Lung (tissue), 12 donors: ENCODE results near the gene LRRC8A. TPM values are rescaled to one million over a fixed set of nuclear protein-coding genes. Genes with fewer than 3 reads are reported as not detected.

Source experiments
- ATAC-seq: fragments of 200-7000 bp; cut with Tn5 transposase; one replicate; pipeline ENCODE4 v1.9.1; 2020; ENCODE audit warnings: moderate number of reproducible peaks; ENCODE audit not compliant: insufficient read depth, low FRiP score
- DNase-seq, 3 donors: peaks; one replicate each; pipeline ENCODE4 v3.0.0-alpha.2; 2013 to 2017
- H3K27ac ChIP-seq, 2 donors: one replicate each; pipeline ENCODE4 v1.5.1; 2013; ENCODE audit warnings: mild to moderate bottlenecking in 2 of 2, moderate library complexity in 2 of 2, control low read depth in 1 of 2, inconsistent platforms in 1 of 2, low read depth in 1 of 2, low read length in 1 of 2
- H3K27me3 ChIP-seq, 3 donors: one replicate each; pipeline ENCODE4 v1.5.1; 2013; ENCODE audit warnings: low read length in 2 of 3; ENCODE audit not compliant: control insufficient read depth in 3 of 3, insufficient read depth in 3 of 3
- H3K36me3 ChIP-seq, 4 donors: one replicate each; pipeline ENCODE4 v1.5.1; 2013; ENCODE audit warnings: low read length in 4 of 4, mild to moderate bottlenecking in 1 of 4, moderate library complexity in 1 of 4; ENCODE audit not compliant: control insufficient read depth in 4 of 4, insufficient read depth in 4 of 4
- H3K4me1 ChIP-seq, 5 donors: one replicate each; pipeline ENCODE4 v1.5.1; 2013; ENCODE audit warnings: low read length in 5 of 5, mild to moderate bottlenecking in 2 of 5, moderate library complexity in 1 of 5; ENCODE audit not compliant: control insufficient read depth in 5 of 5, insufficient read depth in 5 of 5
- H3K4me3 ChIP-seq: one replicate; pipeline ENCODE4 v1.5.1; 2013; ENCODE audit warnings: mild to moderate bottlenecking, control low read depth, moderate library complexity
- H3K9ac ChIP-seq, 2 donors: one replicate each; pipeline ENCODE4 v1.5.1; 2013; ENCODE audit warnings: low read length in 2 of 2, control low read depth in 1 of 2; ENCODE audit not compliant: insufficient read depth in 1 of 2
- H3K9me3 ChIP-seq, 4 donors: one replicate each; pipeline ENCODE4 v1.5.1; 2013; ENCODE audit warnings: low read length in 3 of 4, mild to moderate bottlenecking in 1 of 4, moderate library complexity in 1 of 4; ENCODE audit not compliant: control insufficient read depth in 4 of 4, insufficient read depth in 3 of 4
- WGBS, 2 donors: extraction: QIAGEN DNeasy Blood & Tissue Kit; methylation state at CpG; one replicate each; pipeline ENCODE4 v1.1.7; 2013; 5-methylcytosine and 5-hydroxymethylcytosine counted together
- polyA plus RNA-seq, 2 donors: library from polyadenylated mRNA; stranded (reverse); fragments of 200-250 nt; gene quantifications; one replicate each; pipeline ENCODE4 v1.2.1, GENCODE V29; 2013
- total RNA-seq, 2 donors: library from RNA; depleted of rRNA in 1 of 2; stranded (reverse); fragments of >200 nt in 1 of 2; gene quantifications; one replicate each; pipeline ENCODE4 v1.2.1, GENCODE V29; 2014 to 2021
- TF ChIP-seq, protein P1 (sequence below): IDR thresholded peaks from 2 replicates; pipeline ENCODE4 v1.5.1; 2012; ENCODE audit warnings: mild to moderate bottlenecking; ENCODE audit errors: control extremely low read depth, extremely low read depth
- donor health status: control.
- donor health status: control.
- donor health status: Bipolar disorder and iron deficiency.
- donor health status: healthy.
- donor health status: DM: yes; HTN: yes; CAD: no.

The LRRC8A gene
- total and polyA plus RNA-seq, 4 donors: 26.6 to 66.9 (median 45.6) TPM

DNA sequence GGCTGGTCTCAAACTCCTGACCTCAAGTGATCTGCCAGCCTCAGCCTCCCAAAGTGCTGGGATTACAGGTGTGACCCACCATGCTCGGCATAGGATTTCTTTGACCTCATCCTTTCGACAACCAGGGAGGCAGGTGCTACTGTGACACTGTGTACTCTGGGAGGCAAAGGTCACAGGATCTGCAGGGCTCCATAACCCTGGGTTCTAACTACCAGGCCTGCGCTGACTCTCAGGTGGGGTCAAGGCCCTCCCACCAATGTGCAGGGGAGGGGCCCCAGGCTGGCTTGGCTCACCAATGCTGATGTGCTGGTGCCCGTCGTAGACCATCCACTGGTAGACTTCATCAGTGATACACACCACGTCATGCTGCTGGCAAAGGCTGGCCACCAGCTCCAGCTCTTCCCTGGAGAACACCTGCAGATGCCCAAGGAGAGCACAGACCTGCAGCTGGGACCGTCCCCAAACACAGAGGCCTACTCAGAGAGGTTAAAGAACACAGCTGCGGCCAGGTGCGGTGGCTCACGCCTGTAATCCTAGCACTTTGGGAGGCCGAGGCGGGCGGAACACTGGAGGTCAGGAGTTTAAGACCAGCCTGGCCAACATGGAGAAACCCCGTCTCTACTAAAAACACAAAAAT is 45.3 kb upstream of the LRRC8A start:
- Histone ChIP-seq H3K36me3 (peaks cover 0 to 9% (median 0%) of the 10 kb centered on the region in 4 donors), H3K27me3 (no peaks in the 10 kb centered on the region), H3K9ac (no peak overlapping the region), H3K4me3 (no peak overlapping the region), H3K9me3 (no peaks in the 10 kb centered on the region), H3K4me1 (no peaks in the 10 kb centered on the region), H3K27ac (no peak overlapping the region)
- no peak for DNase-seq
- ATAC-seq: no peak
- 90 to 95% methylated on average over 14 of the region's 14 CpGs for WGBS, 2 donors
- TF ChIP-seq, protein P1, sequence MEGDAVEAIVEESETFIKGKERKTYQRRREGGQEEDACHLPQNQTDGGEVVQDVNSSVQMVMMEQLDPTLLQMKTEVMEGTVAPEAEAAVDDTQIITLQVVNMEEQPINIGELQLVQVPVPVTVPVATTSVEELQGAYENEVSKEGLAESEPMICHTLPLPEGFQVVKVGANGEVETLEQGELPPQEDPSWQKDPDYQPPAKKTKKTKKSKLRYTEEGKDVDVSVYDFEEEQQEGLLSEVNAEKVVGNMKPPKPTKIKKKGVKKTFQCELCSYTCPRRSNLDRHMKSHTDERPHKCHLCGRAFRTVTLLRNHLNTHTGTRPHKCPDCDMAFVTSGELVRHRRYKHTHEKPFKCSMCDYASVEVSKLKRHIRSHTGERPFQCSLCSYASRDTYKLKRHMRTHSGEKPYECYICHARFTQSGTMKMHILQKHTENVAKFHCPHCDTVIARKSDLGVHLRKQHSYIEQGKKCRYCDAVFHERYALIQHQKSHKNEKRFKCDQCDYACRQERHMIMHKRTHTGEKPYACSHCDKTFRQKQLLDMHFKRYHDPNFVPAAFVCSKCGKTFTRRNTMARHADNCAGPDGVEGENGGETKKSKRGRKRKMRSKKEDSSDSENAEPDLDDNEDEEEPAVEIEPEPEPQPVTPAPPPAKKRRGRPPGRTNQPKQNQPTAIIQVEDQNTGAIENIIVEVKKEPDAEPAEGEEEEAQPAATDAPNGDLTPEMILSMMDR: no peak

DNA sequence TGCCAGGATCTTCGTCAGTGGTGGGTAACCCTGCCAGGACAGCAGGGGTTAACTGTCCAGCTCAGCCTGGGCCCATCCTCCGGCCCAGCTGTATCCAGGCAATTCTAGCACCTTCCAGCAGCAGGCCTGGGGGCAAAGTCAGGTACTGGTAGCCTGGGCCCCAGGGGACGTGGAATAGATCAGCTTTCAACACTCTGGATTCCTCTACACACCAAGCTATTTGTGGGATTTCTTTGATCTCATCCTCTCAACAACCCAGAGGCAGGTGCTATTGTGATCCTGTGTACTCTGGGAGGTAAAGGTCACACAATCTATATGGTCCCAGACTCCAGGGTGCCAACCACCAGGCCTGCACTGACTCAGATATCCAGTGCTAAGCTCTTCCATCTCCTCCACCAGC is 43.6 kb upstream of the LRRC8A start:
- H3K9me3 ChIP-seq: no peaks in the 10 kb centered on the region
- 89 to 93% methylated on average over 3 of the region's 3 CpGs for WGBS, 2 donors
- H3K4me1 ChIP-seq: no peaks in the 10 kb centered on the region
- TF ChIP-seq, protein P1: no peak
- H3K36me3 ChIP-seq: peaks cover 0 to 9% (median 0%) of the 10 kb centered on the region in 4 donors
- no peaks in the 10 kb centered on the region for H3K27me3 ChIP-seq
- no peak overlapping the region for H3K27ac ChIP-seq
- H3K4me3 ChIP-seq: no peak overlapping the region
- H3K9ac ChIP-seq: no peak overlapping the region
- no peak for DNase-seq
- ATAC-seq: no peak

DNA sequence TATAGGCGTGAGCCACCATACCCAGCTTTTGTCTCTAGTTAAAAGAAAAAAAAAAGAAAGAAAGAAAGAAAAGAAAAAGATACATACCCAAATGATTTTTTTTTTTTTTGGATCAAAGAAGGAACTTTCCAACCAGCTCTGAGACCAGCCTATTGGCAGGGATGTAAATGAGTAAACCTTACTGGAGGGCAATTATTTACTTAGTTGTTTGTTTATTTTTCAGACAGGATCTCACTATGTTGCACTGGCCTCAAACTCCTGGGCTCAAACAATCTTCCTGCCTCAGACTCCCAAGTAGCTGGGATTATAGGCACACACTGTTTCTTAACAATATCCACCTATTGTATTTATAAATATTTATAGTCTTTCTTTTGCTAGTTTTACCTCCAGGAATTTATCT is 41.4 kb upstream of the LRRC8A start:
- Histone ChIP-seq H3K9me3 (no peaks in the 10 kb centered on the region), H3K9ac (no peak overlapping the region), H3K36me3 (peaks cover 0 to 4% (median 0%) of the 10 kb centered on the region in 4 donors), H3K27ac (no peak overlapping the region), H3K4me3 (no peak overlapping the region), H3K27me3 (no peaks in the 10 kb centered on the region), H3K4me1 (no peaks in the 10 kb centered on the region)
- TF ChIP-seq, protein P1: no peak
- ATAC-seq (no peak), DNase-seq (no peak)
- WGBS, 2 donors: 100% methylated on average over 1 of the region's 1 CpG
